Stimulated activated CD4-positive, alpha-beta T cell treated with anti-CD3 and anti-CD28 coated beads, Interleukin-12 subunit alpha, Interleukin-12 subunit beta, amount 100 ng/mL, for 24 hours (primary cell): ENCODE results near the gene ACTC1.

Experiments used
- DNase-seq, 2 experiments: peaks; one replicate each; pipeline ENCODE4 v3.0.0-alpha.2; 2020; ENCODE audit warnings: low read depth in 2 of 2

Gene ACTC1

GRCh38 chr15:34799149-34800101 is 4.1 kb upstream of the ACTC1 start:
- DNase-seq: no peak

GRCh38 chr15:34796847-34797435 is 1.6 kb upstream of the ACTC1 start:
- DNase-seq: no peak

GRCh38 chr15:34794590-34795206 is 651 bp downstream of the ACTC1 start:
- DNase-seq: no peak

- DNase-seq: no peak
Measured at GRCh38 chr15:34793901-34794300, 1.4 kb downstream of the ACTC1 start.

GRCh38 chr15:34793071-34793470 is 2.3 kb downstream of the ACTC1 start:
- DNase-seq: no peak

GRCh38 chr15:34791701-34792100 is 3.6 kb downstream of the ACTC1 start:
- DNase-seq: no peak

- DNase-seq: no peak
Measured at GRCh38 chr15:34790121-34790520, 5.2 kb downstream of the ACTC1 start.

- DNase-seq: no peak
Measured at GRCh38 chr15:34789326-34789725, 6.0 kb downstream of the ACTC1 start.

- DNase-seq: no peak
Measured at GRCh38 chr15:34786206-34786605, 9.1 kb downstream of the ACTC1 start.

- no peak for DNase-seq
Measured at GRCh38 chr15:34783991-34784390, 11.4 kb downstream of the ACTC1 start.

GRCh38 chr15:34783431-34783830 is 11.9 kb downstream of the ACTC1 start:
- no peak for DNase-seq

- no peak for DNase-seq
Measured at GRCh38 chr15:34782901-34783300, 12.4 kb downstream of the ACTC1 start.

GRCh38 chr15:34780725-34781124 is 14.6 kb downstream of the ACTC1 start:
- DNase-seq: no peak

GRCh38 chr15:34776606-34777105 is 18.7 kb downstream of the ACTC1 start:
- DNase-seq: no peak

- DNase-seq: no peak
Measured at GRCh38 chr15:34773917-34774316, 21.4 kb downstream of the ACTC1 start.

GRCh38 chr15:34773013-34773412 is 22.3 kb downstream of the ACTC1 start:
- DNase-seq: no peak

GRCh38 chr15:34772312-34772711 is 23.0 kb downstream of the ACTC1 start:
- no peak for DNase-seq

GRCh38 chr15:34769711-34770110 is 25.6 kb downstream of the ACTC1 start:
- DNase-seq: no peak

GRCh38 chr15:34768530-34768929 is 26.8 kb downstream of the ACTC1 start:
- DNase-seq: no peak

GRCh38 chr15:34765741-34766140 is 29.6 kb downstream of the ACTC1 start:
- DNase-seq: no peak

- DNase-seq: no peak
Measured at GRCh38 chr15:34760909-34761308, 34.4 kb downstream of the ACTC1 start.

GRCh38 chr15:34759992-34760391 is 35.4 kb downstream of the ACTC1 start:
- no peak for DNase-seq

- no peak for DNase-seq
Measured at GRCh38 chr15:34759347-34759746, 36.0 kb downstream of the ACTC1 start.
